Stimulated activated CD8-positive, alpha-beta memory T cell treated with anti-CD3 and anti-CD28 coated beads, Interleukin-4, amount 100 ng/mL, for 24 hours (primary cell): ENCODE data around the gene WNT5B.
"Not testable (repeated sequence)": the region's sequence is repeated elsewhere in the genome, so short reads cannot be mapped to it uniquely, and the experiment has no call there.

ENCODE experiments used
- DNase-seq: peaks from one replicate; pipeline ENCODE4 v3.0.0-alpha.2; 2020; ENCODE audit warnings: low read depth

WNT5B gene

GRCh38 chr12:1598757-1599156 lies 30.3 kb upstream of the WNT5B start:
- DNase-seq, result no peak

DNA sequence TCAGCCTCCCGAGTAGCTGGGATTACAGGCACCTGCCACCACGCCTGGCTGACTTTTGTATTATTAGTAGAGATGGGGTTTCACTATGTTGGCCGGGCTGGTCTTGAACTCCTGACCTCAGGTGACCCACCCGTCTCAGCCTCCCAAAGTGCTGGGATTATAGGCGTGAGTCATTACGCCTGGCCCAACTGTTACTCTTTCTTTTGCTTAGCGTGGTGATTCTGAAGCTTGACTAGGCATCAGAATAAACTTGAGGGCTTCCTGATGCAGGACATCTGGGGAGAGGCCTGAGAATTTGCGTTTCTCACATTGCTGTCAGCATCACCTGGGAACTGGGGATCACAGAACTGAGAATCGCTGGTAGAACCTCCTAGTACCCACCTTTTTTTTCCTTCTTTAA lies 26.3 kb upstream of the WNT5B start:
- not testable (repeated sequence) for DNase-seq

DNA sequence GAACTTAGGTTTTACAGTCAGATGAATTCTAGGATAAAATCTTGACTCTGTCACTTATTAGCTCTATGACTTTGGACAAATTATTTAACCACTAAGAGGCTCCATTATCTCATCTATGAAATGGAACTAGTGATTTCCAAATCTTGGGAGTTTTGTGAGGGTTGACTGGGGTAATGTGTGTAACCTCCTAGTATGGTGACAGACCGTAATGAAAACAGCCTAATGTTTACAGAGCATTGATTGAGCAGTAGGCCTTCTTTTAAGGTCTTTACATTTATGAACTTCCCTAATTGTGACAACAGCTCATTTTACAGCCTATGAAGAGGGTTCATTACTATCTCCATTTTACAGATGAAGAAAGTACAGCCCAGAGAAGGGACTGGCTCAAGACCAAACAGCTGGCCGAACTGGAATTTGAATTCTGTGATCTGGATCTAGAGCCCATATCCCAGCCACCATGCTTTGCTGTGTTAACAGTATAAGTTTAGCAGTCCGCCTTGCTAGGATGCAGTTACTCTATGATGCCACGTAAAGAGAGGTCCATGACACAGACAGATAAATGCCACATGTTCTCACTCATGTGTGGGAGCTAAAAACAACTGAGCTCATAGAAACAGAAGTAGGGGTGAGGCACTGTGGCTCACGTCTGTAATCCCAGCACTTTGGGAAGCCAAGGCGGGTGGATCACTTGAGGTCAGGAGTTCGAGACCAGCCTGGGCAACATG lies 25.6 kb upstream of the WNT5B start:
- no peak for DNase-seq

- DNase-seq, result no peak
Measured at GRCh38 chr12:1604464-1604863, 24.6 kb upstream of the WNT5B start.

DNA sequence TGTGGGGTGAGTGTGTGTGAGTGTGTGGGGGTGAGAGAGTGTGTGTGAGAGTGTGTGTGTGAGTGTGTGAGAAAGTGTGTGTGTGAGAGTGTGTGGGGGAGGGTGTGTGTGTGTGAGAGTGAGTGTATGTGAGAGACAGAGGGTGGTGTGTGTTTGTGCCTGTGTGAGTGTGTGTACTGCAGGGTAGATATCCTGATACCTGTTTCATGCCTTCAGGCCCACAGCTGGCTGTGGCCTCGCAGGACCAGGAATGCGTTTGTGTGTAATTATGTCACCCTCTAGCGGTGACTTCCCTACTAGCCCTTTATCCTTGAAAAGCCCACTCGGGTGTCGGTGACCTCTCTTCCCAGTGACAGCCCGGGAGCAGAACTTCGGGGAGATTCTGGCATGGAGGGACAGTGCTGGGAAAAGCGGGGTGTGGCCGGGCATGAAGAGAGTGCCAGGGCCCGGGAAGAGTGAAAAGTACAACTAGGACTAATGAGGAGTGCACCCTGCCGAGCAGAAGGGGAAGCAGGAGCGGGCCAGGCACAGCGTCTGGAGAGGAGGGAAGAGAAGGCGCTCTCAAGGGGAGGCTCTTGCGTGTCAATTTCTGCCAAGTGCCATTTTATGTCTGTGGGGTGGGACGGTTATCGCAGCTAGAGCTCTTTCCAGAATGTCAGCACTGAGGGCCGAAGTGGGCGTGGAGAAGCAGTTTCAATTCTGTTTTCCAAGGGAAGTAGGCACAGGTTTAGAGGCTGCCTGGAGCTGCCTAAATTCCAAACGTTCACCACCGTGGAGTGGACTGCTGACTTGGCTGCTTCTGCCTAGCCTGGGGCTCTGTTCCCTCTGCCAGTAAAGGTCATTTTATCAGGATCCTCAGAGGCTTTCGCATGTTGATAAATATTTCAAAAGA lies 23.7 kb upstream of the WNT5B start:
- no peak for DNase-seq

- peak; percentile 62 for DNase-seq
Measured at GRCh38 chr12:1606021-1606622, 22.9 kb upstream of the WNT5B start.

- DNase-seq, result no peak
Measured at GRCh38 chr12:1607940-1608712, 20.9 kb upstream of the WNT5B start.

- no peak for DNase-seq
Measured at GRCh38 chr12:1608713-1609119, 20.3 kb upstream of the WNT5B start.

DNA sequence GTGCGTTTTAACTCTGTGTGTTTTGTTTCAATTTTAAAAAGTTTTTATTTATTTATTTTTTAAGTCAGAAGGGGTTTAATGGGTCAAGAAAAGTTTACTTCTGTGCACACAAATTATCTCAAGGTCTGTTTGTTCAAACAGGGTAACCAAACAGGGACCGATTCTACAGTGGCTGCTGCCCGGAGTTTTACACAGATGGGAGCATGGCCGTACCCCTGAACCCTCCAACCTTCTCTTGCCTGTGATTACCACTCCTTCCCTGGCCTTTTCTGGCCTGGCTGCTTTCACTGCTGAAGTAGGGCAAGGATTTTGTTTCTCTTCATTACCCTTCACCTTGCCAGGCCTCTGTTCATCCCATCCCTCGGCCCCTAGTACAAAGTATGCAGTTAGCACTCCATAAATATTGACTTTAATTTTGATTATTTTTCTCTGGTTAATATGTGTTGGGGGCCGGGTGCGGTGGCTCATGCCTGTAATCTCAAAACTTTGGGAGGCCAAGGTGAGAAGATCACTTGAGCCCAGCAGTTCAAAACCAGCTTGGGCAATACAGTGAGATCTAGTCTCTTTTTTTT lies 18.9 kb upstream of the WNT5B start:
- no peak for DNase-seq

DNA sequence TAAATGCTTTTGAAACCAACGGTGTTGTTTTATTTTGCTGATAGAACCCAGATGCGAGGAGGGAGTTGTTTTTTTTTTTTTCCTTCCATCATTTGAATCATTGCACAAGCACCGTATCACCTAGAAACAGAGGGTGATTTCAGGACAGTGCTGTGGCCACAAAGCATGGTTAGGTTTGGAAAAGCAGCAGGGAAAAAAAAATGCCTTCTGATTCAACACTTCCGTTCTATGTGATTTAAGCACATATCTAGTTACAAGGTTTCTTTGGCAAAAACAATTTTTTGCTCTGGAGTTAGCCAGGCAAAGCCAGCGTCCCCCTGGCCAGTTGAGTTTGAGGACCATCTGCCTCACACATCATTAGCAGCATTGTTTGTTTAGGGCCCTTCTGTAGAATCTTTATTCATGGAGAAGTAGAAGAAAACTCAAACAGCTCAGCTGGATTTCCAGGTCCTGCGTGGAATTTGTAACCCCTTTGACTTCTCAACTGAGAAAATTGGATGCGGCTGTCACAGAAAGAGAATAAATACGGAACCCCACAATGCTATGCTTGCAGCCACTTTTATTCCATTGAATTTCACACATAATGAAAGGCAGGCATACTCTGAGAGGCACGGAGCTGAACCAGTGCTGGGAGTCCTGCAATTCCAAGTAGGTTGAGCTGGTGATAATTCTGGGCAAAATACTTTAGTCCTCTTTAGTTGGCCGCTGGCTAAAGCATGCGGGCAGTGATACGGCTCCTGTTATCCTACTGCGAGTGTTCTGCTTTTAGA lies 17.0 kb upstream of the WNT5B start:
- DNase-seq, result no peak

DNA sequence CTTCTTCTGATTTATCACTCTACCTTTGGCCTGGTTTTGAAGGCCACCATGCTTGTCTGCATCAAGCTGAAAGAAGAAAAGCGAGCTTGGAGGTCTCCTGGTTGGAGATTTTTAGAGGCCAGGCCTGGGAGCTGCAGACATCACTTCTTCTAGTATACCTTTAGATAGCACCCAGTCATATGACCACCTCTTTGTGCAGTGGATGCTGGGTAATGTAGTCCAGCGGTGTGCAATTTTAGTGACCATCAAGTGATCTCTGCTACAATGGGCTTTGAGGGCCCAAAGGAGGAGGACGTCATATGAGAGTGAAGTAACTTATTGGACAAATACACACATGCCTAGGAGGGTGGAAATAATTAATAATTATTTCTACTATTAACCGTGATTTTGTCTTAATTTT lies 15.2 kb upstream of the WNT5B start:
- no peak for DNase-seq

GRCh38 chr12:1614360-1614759 lies 14.7 kb upstream of the WNT5B start:
- no peak for DNase-seq

DNA sequence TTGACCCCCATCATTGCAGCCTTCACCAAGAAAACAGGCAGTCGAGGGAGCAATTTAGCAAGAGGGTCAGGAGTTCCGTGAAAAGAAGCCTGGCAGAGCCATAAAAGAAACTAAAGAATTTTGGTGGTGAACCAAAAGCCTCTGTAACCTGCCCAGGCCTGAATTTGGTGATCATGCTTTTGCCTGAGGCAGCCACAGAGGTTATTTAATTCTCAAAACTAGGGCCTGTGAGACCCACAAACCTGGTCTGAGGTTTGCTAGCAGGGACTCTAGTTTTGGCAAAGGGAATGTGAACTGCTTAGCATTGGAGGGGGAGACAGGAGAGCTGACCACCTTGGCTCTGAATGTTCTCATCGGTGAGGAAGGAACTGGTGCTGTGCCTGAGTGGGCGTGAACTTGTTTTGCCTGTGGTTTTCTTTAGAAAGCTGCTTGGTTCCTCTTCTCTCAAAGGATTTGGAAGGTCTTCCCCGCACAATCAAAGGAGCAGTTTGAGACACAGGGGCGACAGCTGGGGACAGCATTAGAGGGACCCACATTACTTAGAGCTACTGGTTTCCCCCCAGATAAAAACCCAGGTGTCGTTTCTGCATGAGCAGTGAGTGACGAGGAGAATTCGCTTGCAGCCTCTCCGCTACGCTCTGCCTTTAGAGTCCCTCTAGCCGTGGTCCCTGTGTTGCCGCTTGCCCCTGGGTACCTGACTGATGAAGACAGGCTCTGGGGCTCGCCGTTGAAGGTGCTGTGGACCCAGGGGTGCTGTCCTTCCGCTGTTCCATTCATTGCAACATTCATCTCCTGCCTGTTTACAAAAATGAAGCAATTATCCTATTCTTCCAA lies 12.6 kb upstream of the WNT5B start:
- no peak for DNase-seq

GRCh38 chr12:1618489-1618888 lies 10.5 kb upstream of the WNT5B start:
- DNase-seq, result no peak

- no peak for DNase-seq
Measured at GRCh38 chr12:1619159-1619558, 9.9 kb upstream of the WNT5B start.

GRCh38 chr12:1619587-1619986 lies 9.4 kb upstream of the WNT5B start:
- no peak for DNase-seq

DNA sequence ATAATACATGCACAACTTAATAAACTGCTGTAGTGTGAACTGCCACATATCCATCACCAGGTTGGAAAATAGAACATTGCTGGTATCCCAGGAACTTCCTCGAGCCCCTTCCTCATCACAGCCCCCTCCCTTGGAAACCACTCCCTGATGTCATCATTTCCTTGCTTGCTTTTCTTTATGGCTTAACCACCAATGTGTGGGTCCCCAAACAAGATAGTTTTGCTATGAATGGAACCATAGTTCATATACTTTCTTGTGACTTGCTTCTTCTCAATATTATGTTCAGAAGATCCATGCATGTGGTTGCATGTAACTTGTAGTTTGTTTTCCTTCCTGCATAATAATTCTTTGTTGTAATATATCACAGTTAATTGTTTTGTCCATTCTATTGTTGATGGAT lies 8.9 kb upstream of the WNT5B start:
- no peak for DNase-seq

- DNase-seq, result no peak
Measured at GRCh38 chr12:1622406-1622805, 6.6 kb upstream of the WNT5B start.

DNA sequence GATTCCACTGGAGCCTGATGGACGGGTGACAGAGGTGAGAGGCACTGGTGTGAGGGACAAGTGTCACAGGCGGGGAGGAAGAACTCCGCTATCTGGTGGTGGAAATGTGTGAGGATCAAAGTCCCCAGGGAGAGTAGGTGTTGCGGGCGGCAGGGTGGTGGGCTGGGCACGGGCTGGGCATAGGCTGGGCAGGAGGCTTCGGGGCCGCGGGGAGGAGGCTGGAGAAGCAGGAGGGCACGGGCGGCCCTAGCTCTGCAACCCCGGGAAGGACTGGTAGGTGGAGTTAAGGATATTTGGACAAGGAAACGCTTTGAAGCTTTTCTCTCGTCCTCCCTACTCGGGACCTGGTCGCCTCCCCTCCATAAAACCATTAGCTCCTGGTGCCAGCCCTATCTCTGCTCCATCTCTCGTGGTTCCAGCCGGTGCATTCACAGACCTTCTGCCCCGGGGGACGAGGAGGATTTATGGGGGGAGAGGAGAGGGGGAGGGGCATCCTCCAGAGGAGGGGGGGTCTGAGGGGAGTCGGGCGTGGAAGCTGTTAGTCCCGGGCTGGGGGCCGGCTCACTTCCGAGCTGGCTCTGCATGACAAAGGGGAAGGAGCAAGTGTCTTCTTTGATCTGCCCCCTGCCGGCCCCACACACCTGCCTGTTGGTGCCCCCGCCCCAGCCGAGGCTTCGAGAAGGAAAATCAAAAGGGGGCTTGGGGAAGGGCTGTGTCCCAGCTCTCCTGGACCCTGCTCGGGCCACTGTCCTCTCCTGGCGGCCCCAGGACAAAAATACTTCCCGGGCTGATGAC lies 504 bp downstream of the WNT5B start:
- DNase-seq, result no peak
